Right lobe of liver (tissue), 4 donors: ENCODE data around the gene PKP3.

ENCODE experiments used
- POLR2A ChIP-seq: fragments of 450-650 bp; IDR thresholded peaks from one replicate; pipeline ENCODE4 v1.6.1; 2017; ENCODE audit warnings: antibody characterized with exemption, mild to moderate bottlenecking
- TF ChIP-seq, protein P1 (sequence below), 4 donors: fragments of 200-600 bp in 3 of 4; fragments of 450-650 bp in 1 of 4; IDR thresholded peaks; one replicate each; pipeline versions ENCODE4 v1.5.1 to v1.8.0; 2016 to 2022; ENCODE audit warnings: antibody characterized with exemption in 4 of 4, mild to moderate bottlenecking in 2 of 4
- donor health status: DM: no; HTN: no; CAD: no.
- donor health status: DM: no; HTN: no; CAD: no.
- donor health status: DM: no; HTN: yes; CAD: no.

DNA sequence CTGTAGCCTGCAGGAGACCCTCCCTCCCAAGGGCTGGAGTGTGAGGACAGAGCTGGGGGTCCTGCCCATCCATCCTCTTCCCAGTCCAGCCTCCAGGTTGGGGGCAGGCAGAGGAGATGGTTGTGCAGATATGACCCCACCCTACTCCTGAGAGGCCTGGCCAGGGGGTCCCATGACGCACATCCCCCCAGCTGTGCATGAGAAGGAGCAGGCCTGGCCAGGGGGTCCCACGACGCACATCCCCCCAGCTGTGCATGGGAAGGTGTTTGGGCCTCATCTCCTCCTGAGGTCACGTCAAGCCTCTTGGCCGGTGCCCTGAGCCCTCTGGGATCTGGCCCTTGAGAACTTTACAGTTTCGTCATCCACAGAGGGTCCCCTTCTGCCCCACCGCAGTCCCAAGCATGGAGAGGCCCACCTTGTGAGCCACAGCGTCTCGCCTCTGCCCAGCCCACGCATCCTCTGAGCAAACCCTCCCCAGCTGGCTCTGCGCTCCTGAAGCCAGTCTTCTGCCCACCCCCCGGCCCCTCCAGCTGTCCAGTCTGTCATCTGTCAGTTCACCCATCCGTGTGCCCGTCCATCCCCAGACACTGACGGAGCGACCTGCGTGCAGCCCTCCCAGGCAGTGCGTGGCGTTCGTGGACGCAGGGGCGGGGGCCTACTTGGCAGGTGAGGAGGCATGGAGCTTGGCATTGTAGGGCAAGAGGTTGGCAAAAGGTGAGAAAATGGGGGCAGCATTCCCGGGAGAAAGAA is 45.5 kb downstream of the PKP3 start:
- TF ChIP-seq, protein P1, sequence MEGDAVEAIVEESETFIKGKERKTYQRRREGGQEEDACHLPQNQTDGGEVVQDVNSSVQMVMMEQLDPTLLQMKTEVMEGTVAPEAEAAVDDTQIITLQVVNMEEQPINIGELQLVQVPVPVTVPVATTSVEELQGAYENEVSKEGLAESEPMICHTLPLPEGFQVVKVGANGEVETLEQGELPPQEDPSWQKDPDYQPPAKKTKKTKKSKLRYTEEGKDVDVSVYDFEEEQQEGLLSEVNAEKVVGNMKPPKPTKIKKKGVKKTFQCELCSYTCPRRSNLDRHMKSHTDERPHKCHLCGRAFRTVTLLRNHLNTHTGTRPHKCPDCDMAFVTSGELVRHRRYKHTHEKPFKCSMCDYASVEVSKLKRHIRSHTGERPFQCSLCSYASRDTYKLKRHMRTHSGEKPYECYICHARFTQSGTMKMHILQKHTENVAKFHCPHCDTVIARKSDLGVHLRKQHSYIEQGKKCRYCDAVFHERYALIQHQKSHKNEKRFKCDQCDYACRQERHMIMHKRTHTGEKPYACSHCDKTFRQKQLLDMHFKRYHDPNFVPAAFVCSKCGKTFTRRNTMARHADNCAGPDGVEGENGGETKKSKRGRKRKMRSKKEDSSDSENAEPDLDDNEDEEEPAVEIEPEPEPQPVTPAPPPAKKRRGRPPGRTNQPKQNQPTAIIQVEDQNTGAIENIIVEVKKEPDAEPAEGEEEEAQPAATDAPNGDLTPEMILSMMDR (IDR thresholded peaks at IDR 0.05) = no peak
- TF ChIP-seq POLR2A = no peak
